HG03575 (cell line): ENCODE measurements around the gene ABCA7.

Experiments
- ATAC-seq: cut with Tn5 transposase; IDR thresholded peaks from one replicate; pipeline ENCODE4 v1.9.1; 2021; ENCODE audit not compliant: unreplicated experiment, insufficient number of reproducible peaks, low FRiP score; ENCODE audit errors: extremely low read depth

Gene ABCA7

GRCh38 chr19:1002600-1002999 lies 37.3 kb upstream of the ABCA7 start:
- no peak for ATAC-seq

- ATAC-seq, result no peak
Measured at GRCh38 chr19:1003283-1003682, 36.6 kb upstream of the ABCA7 start.

GRCh38 chr19:1004204-1004802 lies 35.6 kb upstream of the ABCA7 start:
- ATAC-seq, result no peak

GRCh38 chr19:1004803-1005664 lies 34.9 kb upstream of the ABCA7 start:
- ATAC-seq, result no peak

GRCh38 chr19:1006711-1007398 lies 33.1 kb upstream of the ABCA7 start:
- no peak for ATAC-seq

- no peak for ATAC-seq
Measured at GRCh38 chr19:1007399-1008251, 32.3 kb upstream of the ABCA7 start.

- ATAC-seq, result no peak
Measured at GRCh38 chr19:1008268-1009040, 31.5 kb upstream of the ABCA7 start.

DNA sequence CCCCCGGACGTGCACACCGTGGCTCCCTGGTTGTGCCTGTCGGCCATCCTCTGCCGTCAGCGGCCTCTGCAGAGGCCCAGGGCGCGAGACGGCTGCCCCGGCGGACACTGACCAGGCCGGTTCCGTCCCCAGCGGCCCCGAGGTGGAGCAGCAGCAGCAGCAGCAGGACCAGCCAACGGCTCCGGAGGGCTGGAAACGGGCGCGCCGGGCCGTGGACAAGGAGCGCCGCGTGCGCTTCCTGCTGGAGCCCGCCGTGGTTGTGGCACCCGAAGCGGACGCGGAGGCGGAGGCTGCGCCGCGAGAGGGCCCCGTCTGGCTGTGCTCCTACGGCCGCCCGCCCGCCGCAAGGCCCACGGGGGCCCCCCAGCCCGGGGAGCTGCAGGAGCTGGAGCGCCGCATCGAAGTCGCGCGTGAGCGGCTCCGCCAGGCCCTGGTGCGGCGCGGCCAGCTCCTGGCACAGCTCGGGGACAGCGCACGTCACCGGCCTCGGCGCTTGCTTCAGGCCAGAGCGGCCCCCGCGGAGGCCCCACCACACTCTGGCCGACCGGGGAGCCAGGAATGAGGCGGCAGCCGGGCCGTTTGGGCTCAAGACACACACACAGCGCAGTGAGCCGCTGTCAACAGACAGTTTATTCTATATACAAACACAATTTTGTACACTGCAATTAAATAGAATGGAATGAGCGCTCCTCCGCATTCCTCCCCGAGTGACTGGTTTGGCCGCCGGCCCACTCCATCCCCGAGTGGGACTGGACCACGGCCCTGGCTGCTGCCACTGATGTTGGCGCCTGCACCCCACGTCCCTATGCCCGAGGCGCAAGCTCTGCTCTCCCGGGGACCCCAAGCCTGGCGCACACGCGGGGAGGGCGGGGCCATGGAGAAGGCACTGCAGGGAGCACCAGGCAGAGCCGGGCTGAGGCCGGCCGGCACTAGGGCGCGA lies 30.6 kb upstream of the ABCA7 start:
- ATAC-seq, result no peak

GRCh38 chr19:1009981-1010538 lies 29.8 kb upstream of the ABCA7 start:
- ATAC-seq, result no peak

DNA sequence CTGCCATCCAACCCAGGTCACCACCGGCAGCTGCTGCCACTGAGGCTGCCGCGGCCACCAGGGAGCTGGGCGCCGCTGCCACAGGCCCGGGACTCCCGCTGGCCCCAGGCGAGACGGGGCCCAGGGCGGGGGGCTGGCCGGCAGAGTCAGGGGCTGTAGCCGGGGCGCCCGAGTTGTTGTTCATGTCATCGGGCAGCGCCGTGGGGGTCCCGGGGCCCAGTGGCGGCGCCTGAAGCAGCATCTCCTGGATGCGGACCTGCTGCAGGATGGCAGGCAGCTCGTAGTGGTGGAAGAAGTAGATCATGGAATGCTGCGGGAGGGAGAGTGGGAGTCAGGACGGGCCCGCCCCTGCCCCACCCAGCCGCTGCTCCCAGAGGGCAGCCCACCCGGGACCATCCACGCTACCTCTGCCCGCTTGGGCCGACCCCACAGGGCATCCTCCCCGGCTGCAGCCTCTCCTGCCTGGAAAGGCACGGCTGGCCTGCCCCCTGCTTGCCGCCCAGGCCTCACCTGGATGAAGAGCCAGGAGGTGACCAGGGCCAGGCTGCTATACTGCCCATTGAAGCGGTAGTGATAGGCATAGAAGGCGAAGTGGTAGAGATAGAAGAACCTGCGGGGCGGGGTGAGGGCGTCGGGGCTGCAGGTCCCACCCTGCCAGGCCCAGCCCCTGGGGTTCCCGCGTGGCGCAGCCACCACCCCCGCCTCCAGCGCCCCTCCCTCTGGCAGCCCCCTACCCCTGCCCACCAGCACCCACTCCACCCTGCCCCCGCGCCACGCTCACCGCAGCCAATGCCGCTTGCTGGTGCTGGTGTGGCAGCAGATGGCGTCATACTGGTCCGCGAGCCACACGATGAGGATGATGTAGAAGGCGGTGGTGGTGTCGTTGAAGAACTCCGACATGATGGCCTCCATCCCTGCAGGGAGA lies 29.1 kb upstream of the ABCA7 start:
- no peak for ATAC-seq

DNA sequence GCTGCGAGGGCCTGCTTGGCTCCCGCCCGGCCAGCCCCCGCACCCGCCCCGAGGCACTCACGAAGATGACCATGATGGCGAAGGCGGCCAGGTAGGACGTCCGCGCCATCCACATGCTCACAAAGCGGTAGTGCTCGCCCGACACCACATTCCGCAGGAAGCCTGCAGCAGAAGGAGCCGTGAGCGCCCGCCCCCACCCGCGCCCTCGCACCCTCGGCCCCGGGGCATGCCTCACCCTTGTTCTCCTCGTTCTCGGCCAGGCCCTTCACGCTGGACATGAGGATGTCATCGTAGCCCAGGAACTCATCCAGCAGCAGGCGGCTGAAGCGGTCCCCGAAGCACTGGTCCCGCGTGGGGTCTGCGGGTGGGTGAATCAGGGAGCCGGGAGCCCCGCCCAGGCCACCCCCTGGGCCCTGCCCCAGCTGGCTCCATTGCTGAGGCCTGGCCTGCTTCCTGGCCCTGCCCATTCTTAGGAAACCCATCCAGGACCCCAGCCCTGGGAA lies 28.0 kb upstream of the ABCA7 start:
- ATAC-seq, result no peak

- no peak for ATAC-seq
Measured at GRCh38 chr19:1012334-1012733, 27.6 kb upstream of the ABCA7 start.

GRCh38 chr19:1013218-1013617 lies 26.7 kb upstream of the ABCA7 start:
- ATAC-seq, result no peak

DNA sequence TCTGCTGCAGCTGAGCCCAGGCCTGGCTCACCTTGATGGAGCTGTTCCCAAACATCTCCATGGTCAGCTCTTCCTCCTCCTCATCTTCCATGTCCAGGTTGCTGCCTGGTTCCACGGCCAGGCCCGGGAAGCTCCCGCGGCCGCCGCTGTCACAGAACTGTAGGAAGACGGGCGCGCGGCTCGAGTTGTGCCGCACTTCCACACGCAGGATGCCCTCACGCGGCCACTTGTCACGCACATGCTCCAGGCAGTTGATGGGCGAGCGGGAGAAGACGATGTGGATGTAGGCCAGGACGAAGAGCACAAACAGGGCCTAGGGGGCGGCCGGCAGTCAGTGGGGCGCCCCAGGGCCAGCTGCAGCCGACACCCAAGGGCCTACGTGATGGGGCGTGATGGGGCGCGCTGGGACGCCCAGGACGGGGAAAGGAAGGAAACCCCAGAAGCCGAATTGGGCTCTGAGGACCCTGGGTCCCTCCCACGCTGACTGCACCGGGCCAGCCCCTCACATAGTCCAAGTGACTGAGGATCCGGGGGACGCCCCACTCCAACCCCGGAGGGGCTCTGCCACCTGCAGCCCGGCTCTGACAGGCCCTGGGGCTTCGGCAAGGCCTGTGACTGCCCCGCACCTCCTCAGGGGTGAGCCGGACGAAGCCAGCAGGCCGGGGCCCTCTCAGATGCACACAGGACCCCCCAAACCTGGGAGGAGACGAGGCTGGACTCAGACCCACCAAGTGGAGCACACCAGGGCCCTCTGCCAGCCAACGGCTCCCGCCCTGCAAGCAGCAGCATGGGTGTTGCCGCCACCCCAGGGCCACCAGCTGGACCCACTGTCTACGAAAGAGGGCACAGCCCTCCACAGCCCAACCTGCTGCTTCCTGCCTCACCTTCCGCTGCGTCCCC lies 25.5 kb upstream of the ABCA7 start:
- ATAC-seq, result no peak
